Parathyroid adenoma (tissue), 2 donors: ENCODE results near the gene VCP.

ENCODE experiments used
- H2AFZ ChIP-seq: fragments of 300-600 bp; sonication (generic); one replicate; pipeline ENCODE4 v1.7.0; 2017; ENCODE audit warnings: antibody characterized with exemption, mild to moderate bottlenecking
- H3K27ac ChIP-seq: fragments of 300-600 bp; sonication (generic); one replicate; pipeline ENCODE4 v1.7.0; 2017
- H3K27me3 ChIP-seq: fragments of 300-600 bp; sonication (generic); one replicate; pipeline ENCODE4 v1.7.0; 2017; ENCODE audit warnings: low read length; ENCODE audit not compliant: control insufficient read depth, insufficient read depth
- H3K36me3 ChIP-seq: fragments of 300-600 bp; sonication (generic); one replicate; pipeline ENCODE4 v1.7.0; 2017; ENCODE audit warnings: low read length; ENCODE audit not compliant: control insufficient read depth, insufficient read depth
- H3K4me1 ChIP-seq: fragments of 300-600 bp; sonication (generic); one replicate; pipeline ENCODE4 v1.7.0; 2017; ENCODE audit warnings: control low read depth
- H3K4me2 ChIP-seq: fragments of 300-600 bp; sonication (generic); one replicate; pipeline ENCODE4 v1.7.0; 2017; ENCODE audit warnings: low read length
- H3K4me3 ChIP-seq: fragments of 300-600 bp; sonication (generic); one replicate; pipeline ENCODE4 v1.7.0; 2017; ENCODE audit warnings: low read depth, low read length
- H3K79me2 ChIP-seq: fragments of 300-600 bp; sonication (generic); one replicate; pipeline ENCODE4 v1.7.0; 2017; ENCODE audit warnings: control low read depth
- H3K9ac ChIP-seq: fragments of 300-600 bp; sonication (generic); one replicate; pipeline ENCODE4 v1.7.0; 2017; ENCODE audit warnings: mild to moderate bottlenecking
- H3K9me3 ChIP-seq: fragments of 300-600 bp; sonication (generic); one replicate; pipeline ENCODE4 v1.7.0; 2017; ENCODE audit warnings: low read length; ENCODE audit not compliant: control insufficient read depth
- CTCF ChIP-seq: fragments of 300-600 bp; sonication (generic); IDR thresholded peaks from one replicate; pipeline ENCODE4 v1.7.0; 2017; ENCODE audit warnings: antibody characterized with exemption, mild to moderate bottlenecking
- donor health status: primary hyperparathyroidism.

The VCP gene

GRCh38 chr9:35110327-35110761, 37.9 kb upstream of the VCP start:
- no peaks in the 10 kb centered on the region for H3K9me3 ChIP-seq
- TF ChIP-seq CTCF: no peak
- H2AFZ ChIP-seq: no peak overlapping the region
- H3K27ac ChIP-seq: no peak overlapping the region
- H3K36me3 ChIP-seq: no peaks in the 10 kb centered on the region
- H3K4me3 ChIP-seq: no peak overlapping the region
- H3K27me3 ChIP-seq: no peaks in the 10 kb centered on the region
- peaks cover 5% of the 10 kb centered on the region for H3K4me1 ChIP-seq
- peak overlapping the region; percentile 95 for H3K4me2 ChIP-seq
- peaks cover 2% of the 10 kb centered on the region for H3K79me2 ChIP-seq
- no peak overlapping the region for H3K9ac ChIP-seq

- Histone ChIP-seq H3K9me3 (no peaks in the 10 kb centered on the region), H3K79me2 (peaks cover 2% of the 10 kb centered on the region), H2AFZ (no peak overlapping the region), H3K27ac (no peak overlapping the region), H3K4me1 (peaks cover 5% of the 10 kb centered on the region), H3K9ac (no peak overlapping the region), H3K4me2 (no peak overlapping the region), H3K27me3 (no peaks in the 10 kb centered on the region), H3K36me3 (no peaks in the 10 kb centered on the region), H3K4me3 (no peak overlapping the region)
- TF ChIP-seq CTCF: no peak
Measured at GRCh38 chr9:35108946-35109575, 36.6 kb upstream of the VCP start.

- Histone ChIP-seq H3K27me3 (no peaks in the 10 kb centered on the region), H3K79me2 (peaks cover 2% of the 10 kb centered on the region), H3K9ac (no peak overlapping the region), H3K27ac (no peak overlapping the region), H3K4me3 (no peak overlapping the region), H3K4me2 (no peak overlapping the region), H3K9me3 (no peaks in the 10 kb centered on the region), H2AFZ (no peak overlapping the region), H3K36me3 (no peaks in the 10 kb centered on the region), H3K4me1 (peaks cover 3% of the 10 kb centered on the region)
- no peak for TF ChIP-seq CTCF
Measured at GRCh38 chr9:35108461-35108860, 36.0 kb upstream of the VCP start.

DNA sequence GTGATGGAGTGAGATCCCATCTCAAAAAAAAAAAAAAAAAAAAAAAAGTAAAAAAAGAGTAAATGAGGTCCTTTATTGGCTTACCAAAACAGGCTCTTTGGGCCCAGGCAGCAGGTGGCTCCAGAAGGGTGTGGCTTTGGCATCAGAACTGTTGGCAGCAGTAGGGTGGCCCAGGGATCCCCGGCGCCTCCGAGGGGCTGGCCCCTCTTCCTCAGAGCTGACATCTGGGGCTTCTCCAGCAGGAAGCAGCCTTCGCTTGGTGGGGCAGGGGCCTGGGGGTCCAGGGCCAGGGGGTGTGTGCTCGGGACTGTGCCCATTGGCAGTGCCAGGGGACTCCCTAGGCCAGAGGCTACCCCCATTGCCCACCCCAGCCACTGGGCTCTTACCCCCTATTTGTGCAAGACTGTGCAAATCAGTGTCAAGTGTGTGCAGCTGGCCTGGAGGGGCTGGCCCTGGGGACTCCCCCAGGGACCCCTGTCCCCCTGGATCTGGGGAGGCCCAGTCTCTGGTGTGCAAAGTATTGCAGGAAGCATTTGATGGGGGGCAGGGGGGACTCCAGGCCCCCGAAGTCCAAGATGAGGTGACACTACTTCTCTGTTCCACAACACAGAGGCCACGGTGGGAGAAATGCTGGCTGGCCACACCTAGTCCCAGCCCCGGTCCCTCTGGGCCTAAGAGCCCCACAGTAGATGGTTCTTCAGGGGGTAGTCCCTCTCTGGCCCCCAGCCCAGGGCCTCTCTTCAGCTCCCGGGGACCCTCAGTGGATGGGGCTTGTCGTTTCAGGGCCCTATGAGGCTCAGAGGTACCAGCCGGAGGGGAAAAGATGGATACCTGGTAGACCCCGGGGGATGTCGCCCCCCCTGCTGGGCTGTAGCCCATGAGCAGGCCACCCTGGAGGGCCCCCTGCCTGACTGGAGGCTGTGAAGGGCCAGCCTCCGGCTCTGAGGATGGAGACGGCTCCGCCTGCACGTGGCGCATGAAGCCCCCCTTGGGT, 35.2 kb upstream of the VCP start:
- no peak overlapping the region for H3K4me2 ChIP-seq
- no peaks in the 10 kb centered on the region for H3K27me3 ChIP-seq
- H2AFZ ChIP-seq: no peak overlapping the region
- H3K9me3 ChIP-seq: no peaks in the 10 kb centered on the region
- peaks cover 4% of the 10 kb centered on the region for H3K4me1 ChIP-seq
- peaks cover 2% of the 10 kb centered on the region for H3K79me2 ChIP-seq
- TF ChIP-seq CTCF: no peak
- no peak overlapping the region for H3K4me3 ChIP-seq
- no peak overlapping the region for H3K9ac ChIP-seq
- no peak overlapping the region for H3K27ac ChIP-seq
- H3K36me3 ChIP-seq: no peaks in the 10 kb centered on the region
